Upper lobe of left lung (tissue), 6 donors: ENCODE results near the gene RPL10. TPM values are rescaled to one million over a fixed set of nuclear protein-coding genes. Genes with fewer than 3 reads are reported as not detected.

Source experiments
- ATAC-seq, 2 donors: fragments of 200-7000 bp; cut with Tn5 transposase; one replicate each; pipeline ENCODE4 v1.9.1; 2022; ENCODE audit warnings: mild to moderate bottlenecking in 2 of 2, moderate library complexity in 2 of 2; ENCODE audit not compliant: low FRiP score in 2 of 2
- DNase-seq, 2 donors: peaks; one replicate each; pipeline ENCODE4 v3.0.0-alpha.2; 2019 to 2020
- H3K27ac ChIP-seq, 4 donors: fragments of 200-600 bp; sonication (generic); one replicate each; pipeline ENCODE4 v1.5.1; 2016 to 2019
- H3K27me3 ChIP-seq, 4 donors: fragments of 200-600 bp; sonication (generic); one replicate each; pipeline ENCODE4 v1.5.1; 2017 to 2019
- H3K36me3 ChIP-seq, 4 donors: fragments of 200-600 bp; sonication (generic); one replicate each; pipeline ENCODE4 v1.5.1; 2016 to 2019
- H3K4me1 ChIP-seq, 4 donors: fragments of 200-600 bp; sonication (generic); one replicate each; pipeline ENCODE4 v1.5.1; 2018 to 2019
- H3K4me3 ChIP-seq, 4 donors: fragments of 200-600 bp; sonication (generic); one replicate each; pipeline ENCODE4 v1.5.1; 2017 to 2019; ENCODE audit warnings: mild to moderate bottlenecking in 2 of 4, moderate library complexity in 1 of 4
- H3K9me3 ChIP-seq, 4 donors: fragments of 200-600 bp; sonication (generic); one replicate each; pipeline ENCODE4 v1.5.1; 2018 to 2019
- EP300 ChIP-seq, 4 donors: sonication (generic); formaldehyde crosslinking; IDR thresholded peaks; one replicate each; pipeline ENCODE4 v1.5.1; 2017; ENCODE audit warnings: antibody characterized with exemption in 4 of 4, control low read depth in 2 of 4
- POLR2A ChIP-seq, 4 donors: fragments of 450-650 bp; IDR thresholded peaks; one replicate each; pipeline ENCODE4 v1.5.1; 2016 to 2017; ENCODE audit warnings: antibody characterized with exemption in 4 of 4, mild to moderate bottlenecking in 2 of 4
- POLR2AphosphoS5 ChIP-seq, 2 donors: sonication (generic); formaldehyde crosslinking; IDR thresholded peaks; one replicate each; pipeline ENCODE4 v1.5.1; 2017; ENCODE audit warnings: antibody characterized with exemption in 2 of 2
- WGBS, 2 donors: methylation state at CpG; one replicate each; pipeline ENCODE4 v1.1.5; 2017 to 2018; 5-methylcytosine and 5-hydroxymethylcytosine counted together
- total RNA-seq, 6 donors: library from RNA; depleted of rRNA in 4 of 6; stranded (reverse); fragments of >200 nt in 4 of 6; gene quantifications; one replicate each; pipeline versions ENCODE4 v1.1.0 to v1.2.1, GENCODE V29; 2016 to 2021
- TF ChIP-seq, protein P1 (sequence below), 6 experiments: fragments of 450-650 bp in 4 of 6; fragments of 200-600 bp in 2 of 6; sonication (generic) in 2 of 6; IDR thresholded peaks; one replicate each; pipeline ENCODE4 v1.5.1; 2016 to 2019; ENCODE audit warnings: antibody characterized with exemption in 6 of 6
- donor health status: DM: no; HTN: no; CAD: no; lungs with moderate emphysema.
- donor health status: DM: no; HTN: yes; CAD: no; lungs with severe emphysema.

The RPL10 gene
- total RNA-seq, 6 donors from 2014 or later = 1,246 to 5,225 (median 2,943) TPM

- H3K27me3 ChIP-seq = no peaks in the 10 kb centered on the region
- peaks cover 0 to 37% (median 13%) of the 10 kb centered on the region in 4 donors for H3K36me3 ChIP-seq
- H3K27ac ChIP-seq = no peak overlapping the region
- DNase-seq (no peak), ATAC-seq (no peak)
- peaks cover 0 to 14% (median 0%) of the 10 kb centered on the region in 4 donors for H3K9me3 ChIP-seq
- WGBS, 2 donors = 40 to 69% methylated on average over 1 to 6 of the region's 6 CpGs
- H3K4me3 ChIP-seq = no peak overlapping the region
- peaks cover 7 to 34% (median 7%) of the 10 kb centered on the region in 4 donors for H3K4me1 ChIP-seq
- TF ChIP-seq, protein P1, sequence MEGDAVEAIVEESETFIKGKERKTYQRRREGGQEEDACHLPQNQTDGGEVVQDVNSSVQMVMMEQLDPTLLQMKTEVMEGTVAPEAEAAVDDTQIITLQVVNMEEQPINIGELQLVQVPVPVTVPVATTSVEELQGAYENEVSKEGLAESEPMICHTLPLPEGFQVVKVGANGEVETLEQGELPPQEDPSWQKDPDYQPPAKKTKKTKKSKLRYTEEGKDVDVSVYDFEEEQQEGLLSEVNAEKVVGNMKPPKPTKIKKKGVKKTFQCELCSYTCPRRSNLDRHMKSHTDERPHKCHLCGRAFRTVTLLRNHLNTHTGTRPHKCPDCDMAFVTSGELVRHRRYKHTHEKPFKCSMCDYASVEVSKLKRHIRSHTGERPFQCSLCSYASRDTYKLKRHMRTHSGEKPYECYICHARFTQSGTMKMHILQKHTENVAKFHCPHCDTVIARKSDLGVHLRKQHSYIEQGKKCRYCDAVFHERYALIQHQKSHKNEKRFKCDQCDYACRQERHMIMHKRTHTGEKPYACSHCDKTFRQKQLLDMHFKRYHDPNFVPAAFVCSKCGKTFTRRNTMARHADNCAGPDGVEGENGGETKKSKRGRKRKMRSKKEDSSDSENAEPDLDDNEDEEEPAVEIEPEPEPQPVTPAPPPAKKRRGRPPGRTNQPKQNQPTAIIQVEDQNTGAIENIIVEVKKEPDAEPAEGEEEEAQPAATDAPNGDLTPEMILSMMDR (IDR thresholded peaks at IDR 0.05) = no peak
- TF ChIP-seq POLR2A (IDR thresholded peaks at IDR 0.05) = peak in 2 of 4 donors; percentile 17 to 25
Observed at GRCh38 chrX:154401045-154401799, 3.0 kb downstream of the RPL10 start.

- H3K27ac ChIP-seq = peak overlapping the region in 1 of 4 donors; percentile 35
Observed at GRCh38 chrX:154401918-154402621, 3.9 kb downstream of the RPL10 start.

GRCh38 chrX:154402622-154403127 is 4.5 kb downstream of the RPL10 start:
- Histone ChIP-seq H3K9me3 (peaks cover 0 to 12% (median 0%) of the 10 kb centered on the region in 4 donors), H3K27me3 (no peaks in the 10 kb centered on the region), H3K27ac (peak overlapping the region in 1 of 4 donors; percentile 35), H3K4me1 (peaks cover 7 to 22% (median 7%) of the 10 kb centered on the region in 4 donors), H3K4me3 (no peak overlapping the region), H3K36me3 (peaks cover 0 to 37% (median 13%) of the 10 kb centered on the region in 4 donors)
- WGBS, 2 donors = 76 to 100% methylated on average over 1 to 16 of the region's 19 CpGs
- TF ChIP-seq, protein P1 (IDR thresholded peaks at IDR 0.05) = no peak
- no peak for TF ChIP-seq POLR2A (IDR thresholded peaks at IDR 0.05)
- TF ChIP-seq EP300 (IDR thresholded peaks at IDR 0.05) = no peak
- no peak for TF ChIP-seq POLR2AphosphoS5 (IDR thresholded peaks at IDR 0.05)
- no peak for DNase-seq
- no peak for ATAC-seq

More at GRCh38 chrX:154401918-154402621, 3.9 kb downstream of the RPL10 start:
- WGBS, 2 donors = 58 to 69% methylated on average over 2 to 6 of the region's 6 CpGs
- H3K36me3 ChIP-seq = peaks cover 0 to 37% (median 13%) of the 10 kb centered on the region in 4 donors
- no peaks in the 10 kb centered on the region for H3K27me3 ChIP-seq
- ATAC-seq (no peak), DNase-seq (no peak)
- TF ChIP-seq POLR2A (IDR thresholded peaks at IDR 0.05) = no peak
- TF ChIP-seq, protein P1 (IDR thresholded peaks at IDR 0.05) = no peak
- TF ChIP-seq EP300 (IDR thresholded peaks at IDR 0.05) = no peak
- TF ChIP-seq POLR2AphosphoS5 (IDR thresholded peaks at IDR 0.05) = no peak
- no peak overlapping the region for H3K4me3 ChIP-seq
- peaks cover 0 to 14% (median 0%) of the 10 kb centered on the region in 4 donors for H3K9me3 ChIP-seq
- peaks cover 7 to 25% (median 7%) of the 10 kb centered on the region in 4 donors for H3K4me1 ChIP-seq

DNA sequence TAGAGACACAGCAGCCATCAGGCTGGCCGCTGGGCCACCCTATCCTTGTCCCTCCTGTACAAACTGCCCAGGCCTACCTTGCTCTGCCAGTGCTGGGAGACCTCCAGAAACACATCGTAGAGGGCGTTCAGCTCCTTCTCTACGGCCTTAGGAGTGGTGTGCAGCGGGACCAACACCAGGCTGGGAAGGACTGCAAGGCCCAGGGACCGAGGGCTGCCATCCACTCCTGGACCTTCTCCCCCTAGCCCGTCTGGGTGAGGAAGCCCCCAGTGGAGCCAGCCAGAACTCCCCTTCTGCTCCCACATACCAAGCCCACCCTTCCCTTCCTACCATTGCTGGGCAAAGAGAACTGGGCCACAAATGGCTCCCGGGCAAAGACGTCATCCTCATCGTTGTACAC is 5.0 kb downstream of the RPL10 start:
- 85% methylated on average over 10 of the region's 10 CpGs; no CpG with 5 or more reads in 1 of the 2 donors for WGBS, 2 donors
- Histone ChIP-seq H3K27me3 (no peaks in the 10 kb centered on the region), H3K9me3 (peaks cover 0 to 7% (median 0%) of the 10 kb centered on the region in 4 donors), H3K4me3 (no peak overlapping the region), H3K4me1 (peaks cover 7 to 22% (median 7%) of the 10 kb centered on the region in 4 donors), H3K27ac (no peak overlapping the region), H3K36me3 (peaks cover 0 to 37% (median 13%) of the 10 kb centered on the region in 4 donors)
- TF ChIP-seq EP300 (IDR thresholded peaks at IDR 0.05) (no peak), POLR2A (IDR thresholded peaks at IDR 0.05) (no peak), POLR2AphosphoS5 (IDR thresholded peaks at IDR 0.05) (no peak)
- TF ChIP-seq, protein P1 (IDR thresholded peaks at IDR 0.05) = no peak
- DNase-seq (no peak), ATAC-seq (no peak)
